GM19467 (cell line): ENCODE measurements around the gene DIAPH1.

Experiments
- ATAC-seq: cut with Tn5 transposase; IDR thresholded peaks from one replicate; pipeline ENCODE4 v1.9.1; 2021; ENCODE audit warnings: mild to moderate bottlenecking, moderate library complexity; ENCODE audit not compliant: unreplicated experiment

The DIAPH1 gene

DNA sequence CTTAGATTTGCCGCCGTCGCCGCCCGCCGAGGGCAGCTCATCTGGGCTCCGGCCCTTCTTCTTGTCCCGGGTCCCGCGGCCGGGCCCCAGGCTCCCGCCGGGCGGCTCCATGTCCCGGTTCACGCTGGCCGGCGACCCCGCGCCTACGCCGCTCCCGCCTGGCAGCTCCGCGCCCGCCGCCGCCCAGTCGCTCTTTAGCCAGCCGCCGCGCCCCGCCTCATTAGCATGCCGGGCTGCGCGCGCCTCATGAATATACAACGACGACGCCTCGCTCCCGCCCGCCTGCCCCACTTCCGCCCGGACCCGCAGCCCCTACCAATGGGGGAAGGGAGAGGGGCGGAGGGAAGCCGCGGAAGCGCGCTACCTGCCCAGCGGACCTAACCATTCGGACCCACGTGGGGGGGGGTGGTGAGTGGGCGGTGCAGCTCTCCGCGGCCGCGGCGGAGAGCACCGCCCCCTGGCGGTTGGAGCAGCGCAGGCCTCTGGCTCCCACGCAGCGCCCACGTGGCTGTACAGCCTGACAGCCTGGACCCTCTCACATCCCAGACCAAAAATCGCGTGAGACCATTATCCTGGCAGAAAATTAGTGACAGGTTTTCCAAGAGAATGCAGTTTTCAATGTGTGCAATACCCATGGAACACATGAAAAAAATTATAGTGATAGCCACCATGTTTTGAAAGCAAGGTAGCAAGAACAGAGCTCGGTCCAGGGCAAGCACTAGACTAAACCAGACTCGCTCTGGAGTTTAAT, at the start of gene DIAPH1:
Gene DIAPH1, minus strand, starts transcription at position 197 of the 751 bp plus-strand sequence. Its CDS starts 86 bp downstream, at position 111.
- ATAC-seq, result peak; percentile 88

DNA sequence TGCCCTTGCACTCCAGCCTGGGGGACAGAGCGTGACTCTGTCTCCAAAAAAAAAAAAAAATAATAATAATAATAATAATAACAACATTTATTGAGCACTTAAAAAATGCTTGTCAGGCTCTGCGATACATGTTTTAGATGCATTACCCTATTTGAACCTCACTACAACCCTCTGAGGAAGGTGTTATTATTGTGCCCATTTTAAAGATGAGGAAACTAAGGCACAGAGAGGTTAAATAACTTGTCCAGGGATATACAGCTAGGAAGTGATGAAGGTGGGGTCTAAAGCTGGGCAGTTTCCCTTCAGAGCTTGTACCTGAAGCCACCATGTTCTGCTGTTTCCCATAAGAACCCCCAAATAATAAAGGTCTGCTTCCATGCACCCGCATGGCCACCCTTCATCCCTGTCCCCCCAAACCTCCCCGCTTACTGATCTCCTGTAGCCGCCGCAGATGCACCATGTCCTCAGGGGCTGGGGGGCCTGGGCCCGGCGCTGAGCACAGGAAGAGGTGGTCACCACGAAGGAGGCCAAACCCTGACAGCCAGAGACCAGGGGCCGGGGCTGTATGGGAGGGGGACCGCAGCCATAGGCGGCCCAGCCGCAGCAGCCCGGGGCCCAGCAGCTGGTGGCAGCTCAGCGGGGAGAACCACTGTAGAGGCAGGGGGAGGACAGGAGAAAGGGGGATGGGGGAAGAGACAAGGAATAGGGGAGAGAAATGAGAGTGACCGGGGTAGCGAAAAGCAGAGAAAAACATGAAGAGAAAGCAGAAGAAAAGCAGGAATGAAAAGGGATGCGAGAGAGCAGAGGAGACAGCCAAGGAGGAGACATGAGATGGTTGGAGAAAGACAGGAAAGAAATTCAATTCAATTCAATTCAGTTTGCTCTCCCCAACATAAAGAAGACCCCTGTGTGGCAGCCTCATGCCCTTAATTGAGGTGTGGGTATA, 47.5 kb upstream of the DIAPH1 start:
- no peak for ATAC-seq

DNA sequence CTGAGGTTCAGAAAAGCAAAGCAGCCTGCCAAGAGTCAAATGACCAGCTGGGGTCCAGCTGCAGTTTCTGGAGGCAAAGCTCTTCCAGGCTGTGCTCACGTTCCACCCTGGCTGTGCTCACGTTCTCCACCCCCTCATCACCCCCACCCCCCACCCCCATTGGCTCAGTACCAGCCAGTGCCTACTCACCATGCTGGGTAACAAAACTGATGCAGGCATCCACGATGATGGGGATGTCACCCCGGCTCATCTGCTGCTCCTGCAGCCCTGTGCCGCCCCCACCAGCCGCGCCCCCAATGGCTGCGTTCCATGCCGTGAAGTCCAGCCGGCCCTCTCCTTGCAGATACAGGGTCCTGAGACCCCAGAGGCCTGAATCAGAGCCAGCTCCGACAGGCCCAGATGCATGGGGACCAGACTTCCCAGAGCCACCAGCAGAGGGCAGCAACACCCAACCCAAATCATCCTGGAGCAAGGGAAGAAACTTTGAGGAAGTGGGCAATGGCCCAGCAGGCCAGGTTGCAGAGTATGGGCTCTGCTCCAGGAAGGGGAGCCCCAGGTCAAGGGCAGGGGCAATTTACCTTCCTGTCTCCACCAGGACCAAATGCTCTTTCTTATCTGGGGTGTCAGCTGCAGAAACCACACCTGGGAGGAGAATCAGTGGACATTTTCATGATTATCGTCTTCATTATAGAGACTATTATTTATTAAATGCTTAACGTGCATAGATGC, 46.1 kb upstream of the DIAPH1 start:
- peak; percentile 94 for ATAC-seq

- no peak for ATAC-seq
These were observed 44.7 kb upstream of the DIAPH1 start for GRCh38 chr5:141663506-141663905.

GRCh38 chr5:141662028-141662427, 43.2 kb upstream of the DIAPH1 start:
- no peak for ATAC-seq

DNA sequence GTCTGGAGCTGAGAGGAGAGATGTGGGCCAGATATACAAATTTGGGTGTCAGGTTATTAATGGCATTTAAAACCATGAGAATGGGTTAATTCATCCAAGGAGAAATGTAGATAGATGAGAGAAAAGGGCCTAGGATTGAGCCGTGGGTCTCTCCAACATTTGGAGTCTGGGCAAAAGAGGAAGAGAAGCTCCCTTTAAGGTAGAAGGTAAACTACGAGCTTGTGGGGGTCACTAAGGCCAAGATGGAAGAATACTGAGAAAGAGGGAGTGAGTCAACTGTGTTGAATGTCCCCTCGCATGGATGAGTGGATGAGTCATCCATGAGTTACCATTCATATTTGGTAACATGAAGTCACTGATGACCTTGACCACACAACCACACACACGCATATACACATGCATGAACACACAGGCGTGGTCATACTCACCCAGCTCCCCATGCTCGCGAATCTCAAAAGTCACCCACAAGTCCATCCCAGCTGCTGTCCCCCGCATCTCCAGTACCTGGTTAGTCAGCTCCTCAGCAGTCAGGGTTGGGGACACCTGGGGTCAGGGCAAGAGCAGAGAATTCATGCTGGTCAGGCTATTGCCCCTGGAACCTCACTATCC, 39.2 kb upstream of the DIAPH1 start:
- ATAC-seq, result no peak

GRCh38 chr5:141657404-141657803, 38.6 kb upstream of the DIAPH1 start:
- ATAC-seq, result no peak

- no peak for ATAC-seq
These were observed 37.6 kb upstream of the DIAPH1 start for GRCh38 chr5:141656396-141656795.

DNA sequence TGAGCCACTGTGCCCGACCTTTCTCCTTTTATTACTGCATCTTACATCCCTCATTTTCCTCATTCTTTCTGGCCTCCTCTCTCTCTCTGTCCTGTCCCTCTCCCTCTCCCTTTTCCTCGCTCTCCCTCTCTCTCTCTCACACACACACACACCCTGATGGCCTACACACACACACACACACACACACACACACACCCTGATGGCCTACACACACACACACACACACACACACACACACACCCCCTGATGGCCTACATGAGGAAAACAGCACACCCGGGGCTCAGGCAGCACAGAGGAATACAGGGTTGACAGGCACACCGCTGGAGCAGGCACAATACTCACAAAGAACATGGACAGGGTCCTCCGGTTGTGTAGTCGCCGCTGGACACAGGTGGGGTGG, 36.2 kb upstream of the DIAPH1 start:
- ATAC-seq, result no peak

DNA sequence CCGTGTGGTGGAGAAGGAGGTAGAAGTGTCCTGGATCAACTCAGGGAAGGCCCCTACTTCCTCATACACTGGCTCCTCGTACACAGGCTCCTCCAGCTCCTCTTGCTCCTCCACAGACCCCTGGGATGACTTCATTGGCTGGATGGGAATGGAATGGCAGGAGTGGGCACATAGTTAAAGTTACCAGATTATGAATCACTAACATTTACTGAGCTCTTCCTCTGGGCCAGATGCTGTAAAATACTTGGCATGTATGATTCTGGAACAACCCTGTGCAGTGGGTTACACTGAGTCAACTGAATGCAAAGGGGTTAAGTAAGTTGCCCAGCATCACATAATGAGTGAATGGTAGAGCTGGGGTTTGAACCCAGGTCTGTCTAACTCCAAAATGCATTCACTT, 35.5 kb upstream of the DIAPH1 start:
- no peak for ATAC-seq

- no peak for ATAC-seq
These were observed 32.9 kb upstream of the DIAPH1 start for GRCh38 chr5:141651728-141652105.

DNA sequence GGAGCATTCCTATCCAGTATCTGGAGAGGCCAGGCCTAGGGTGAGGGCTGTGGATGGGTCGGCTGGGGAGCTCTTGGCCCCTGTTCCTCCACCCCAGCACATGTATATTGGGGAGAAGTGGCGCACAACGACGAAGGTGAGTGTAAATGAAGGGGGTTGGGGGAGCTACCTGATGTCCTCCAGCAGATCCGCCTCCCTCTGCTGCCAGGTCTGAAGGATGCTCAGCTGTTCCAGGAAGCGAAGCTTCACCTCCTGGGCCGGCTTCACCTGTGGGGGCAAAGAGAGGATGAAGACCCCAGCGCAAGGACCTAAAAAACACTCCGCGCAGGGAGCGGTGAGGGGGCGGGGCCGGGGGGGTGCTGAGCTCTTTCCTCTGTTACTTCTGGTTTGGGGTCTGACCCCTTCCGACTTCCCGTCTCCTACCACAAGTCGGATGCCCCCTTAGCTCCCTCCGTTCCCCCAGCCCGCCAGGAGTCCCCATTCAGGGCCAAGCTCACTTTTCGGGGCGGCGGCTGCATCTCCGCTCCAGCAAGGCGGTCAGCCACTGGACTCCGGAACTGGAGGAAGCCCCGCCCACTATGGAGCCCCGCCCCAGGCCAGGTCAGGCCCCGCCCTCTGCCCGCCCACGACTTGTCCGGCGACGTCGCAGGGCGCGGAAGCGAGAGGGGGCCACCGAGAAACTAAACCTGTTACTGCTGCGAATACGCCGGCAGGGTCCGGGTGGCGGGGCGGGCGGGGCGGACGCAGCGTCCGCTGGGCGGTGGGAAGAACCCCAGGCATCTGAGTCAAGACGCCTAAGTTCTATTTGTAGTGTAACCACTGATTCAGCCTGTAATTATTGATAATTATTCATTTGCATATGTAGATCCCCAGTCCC, 32.3 kb upstream of the DIAPH1 start, which contains the start of gene FCHSD1:
Gene FCHSD1, minus strand, starts transcription at position 568 of the 877 bp plus-strand sequence. Its CDS starts 50 bp downstream, at position 518.
- peak; percentile 91 for ATAC-seq

DNA sequence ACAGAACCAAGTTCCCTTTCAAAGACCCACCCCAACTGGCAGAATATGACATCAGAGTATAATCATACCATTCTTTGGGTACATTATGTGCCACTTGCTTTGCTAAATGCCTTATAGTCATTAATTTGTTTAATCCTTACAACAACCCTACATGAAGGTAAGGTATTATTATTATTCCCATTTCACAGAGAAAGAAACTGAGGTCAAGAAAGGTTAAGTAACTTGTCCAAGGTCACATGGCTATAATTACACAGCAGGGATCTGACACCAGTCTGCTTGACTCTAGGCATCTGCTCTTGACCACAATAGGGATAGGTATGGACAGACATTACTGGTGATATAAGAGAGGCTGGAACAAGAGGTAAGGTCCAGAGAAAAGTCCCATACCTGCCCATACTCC, 31.2 kb upstream of the DIAPH1 start:
- no peak for ATAC-seq

DNA sequence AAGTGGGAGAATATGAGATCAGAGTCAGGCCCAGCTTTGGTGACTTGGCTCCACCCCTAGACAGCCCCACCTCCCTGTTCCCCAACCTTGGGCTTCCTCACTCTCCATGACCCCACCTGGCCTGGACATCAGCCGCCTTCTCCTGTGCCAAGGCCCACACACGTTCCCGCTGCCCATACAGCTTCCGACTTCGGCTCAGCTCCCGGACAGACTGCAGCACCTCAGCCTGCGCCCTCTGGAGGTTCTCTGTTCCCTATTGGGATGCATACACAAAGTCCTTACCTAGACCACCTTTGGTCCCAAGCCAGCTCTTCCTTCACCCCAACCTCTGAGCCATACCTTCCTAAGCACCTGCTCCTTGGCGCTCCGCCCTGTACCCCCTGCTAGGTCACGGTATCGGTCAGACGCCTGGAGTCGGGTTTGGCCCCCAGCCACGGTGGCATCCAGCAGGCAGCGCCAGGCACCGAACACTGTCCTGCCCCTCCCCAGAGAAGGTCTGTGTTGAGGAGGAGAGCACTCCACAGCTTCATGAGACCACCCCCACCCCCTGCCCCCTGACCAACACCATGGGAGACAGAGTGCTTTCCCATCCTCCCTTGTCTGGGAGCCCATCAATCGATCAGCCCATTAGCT, 30.4 kb upstream of the DIAPH1 start:
- ATAC-seq, result no peak

DNA sequence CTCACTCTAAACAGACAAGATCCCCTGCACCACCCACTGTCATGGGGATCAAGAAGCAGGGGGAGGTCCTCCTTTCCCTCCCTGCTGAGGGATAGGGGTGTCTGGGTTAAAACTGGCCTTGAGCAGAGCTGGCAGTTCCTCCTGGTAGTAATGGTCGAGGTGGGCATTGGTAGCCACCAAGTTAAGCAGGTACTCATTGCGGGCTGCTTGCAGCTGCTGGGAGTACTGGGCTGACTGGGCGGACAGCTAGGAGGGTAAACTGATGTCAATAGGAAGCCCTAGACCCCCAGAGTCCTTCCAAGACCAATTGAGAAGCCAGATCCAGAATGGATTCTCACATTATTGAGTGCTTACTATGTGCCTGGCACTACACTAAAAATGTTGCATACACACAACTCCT, 29.1 kb upstream of the DIAPH1 start:
- no peak for ATAC-seq

GRCh38 chr5:141647242-141647641, 28.4 kb upstream of the DIAPH1 start:
- no peak for ATAC-seq

- ATAC-seq, result no peak
These were observed 27.2 kb upstream of the DIAPH1 start for GRCh38 chr5:141646026-141646425.

- peak; percentile 46 for ATAC-seq
These were observed 23.0 kb upstream of the DIAPH1 start for GRCh38 chr5:141641634-141642267.

DNA sequence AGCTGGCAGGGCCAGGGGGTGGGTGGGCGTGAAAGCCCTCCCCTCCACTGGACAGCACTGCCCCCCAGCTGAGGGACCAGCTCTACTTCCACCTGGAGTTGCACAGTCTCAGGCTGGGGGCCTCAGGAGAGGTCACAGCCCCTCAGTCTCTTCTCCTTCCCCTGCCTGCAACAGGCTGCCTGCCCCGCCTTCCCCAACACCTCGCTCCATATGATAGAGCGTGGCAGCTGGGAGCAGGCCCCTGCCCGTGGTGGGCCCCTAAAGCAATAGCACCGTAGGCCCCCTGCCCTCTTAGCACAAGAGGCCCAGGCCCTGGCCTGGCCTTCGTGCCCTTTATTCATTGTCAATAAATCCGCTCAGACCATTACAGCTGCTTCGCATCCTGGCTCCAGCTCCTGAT, 21.9 kb upstream of the DIAPH1 start:
- no peak for ATAC-seq
